ENCODE measurements around the gene MCM5.

- TF ChIP-seq POLR2AphosphoS5 (IDR thresholded peaks at IDR 0.05; ENCODE audit: borderline replicate concordance, low read depth, low read length) (no peak), EZH2 (IDR thresholded peaks at IDR 0.05) (no peak)
Measured at GRCh38 chr22:35367331-35367886, 32.5 kb upstream of the MCM5 start.
